GM13976 (cell line): ENCODE results near the gene NR3C2.

ENCODE experiments used
- DNase-seq: peaks from one replicate; pipeline ENCODE4 v3.0.0; 2012; ENCODE audit warnings: low spot score
- in situ Hi-C: fragments of 300-500 bp; cut with MboI; formaldehyde crosslinking; loops from one replicate; pipeline ENCODE4 v1.12.0; 2022; ENCODE audit warnings: low sequenced_read_pairs, mixed read lengths, inconsistent platforms; ENCODE audit not compliant: unreplicated experiment
- TF ChIP-seq, protein P1 (sequence below): IDR thresholded peaks from 2 replicates; pipeline ENCODE4 v1.5.1; 2012; ENCODE audit warnings: borderline replicate concordance, mild to moderate bottlenecking; ENCODE audit not compliant: insufficient read depth; ENCODE audit errors: extremely low read depth, missing control alignments, control extremely low read depth

The NR3C2 gene

DNA sequence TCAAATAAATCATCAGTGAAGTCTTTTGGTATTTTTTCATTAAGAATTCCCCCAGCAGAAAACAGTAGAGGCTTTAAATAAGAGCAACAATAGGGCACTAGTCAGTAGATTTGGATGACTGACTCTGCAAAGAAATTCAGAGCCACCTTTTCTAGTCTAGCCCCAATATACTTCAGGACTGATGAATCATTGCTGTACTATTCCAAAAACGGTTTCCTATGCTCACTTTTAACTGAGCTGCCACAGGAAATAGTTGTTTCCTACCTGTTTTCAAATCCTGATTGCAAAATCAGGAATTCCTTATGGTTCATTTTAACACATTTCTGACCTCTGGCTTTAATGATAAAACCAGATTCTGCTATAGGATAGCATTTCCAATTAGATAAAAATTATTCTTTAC, 171.6 kb downstream of the NR3C2 start:
- TF ChIP-seq, protein P1, sequence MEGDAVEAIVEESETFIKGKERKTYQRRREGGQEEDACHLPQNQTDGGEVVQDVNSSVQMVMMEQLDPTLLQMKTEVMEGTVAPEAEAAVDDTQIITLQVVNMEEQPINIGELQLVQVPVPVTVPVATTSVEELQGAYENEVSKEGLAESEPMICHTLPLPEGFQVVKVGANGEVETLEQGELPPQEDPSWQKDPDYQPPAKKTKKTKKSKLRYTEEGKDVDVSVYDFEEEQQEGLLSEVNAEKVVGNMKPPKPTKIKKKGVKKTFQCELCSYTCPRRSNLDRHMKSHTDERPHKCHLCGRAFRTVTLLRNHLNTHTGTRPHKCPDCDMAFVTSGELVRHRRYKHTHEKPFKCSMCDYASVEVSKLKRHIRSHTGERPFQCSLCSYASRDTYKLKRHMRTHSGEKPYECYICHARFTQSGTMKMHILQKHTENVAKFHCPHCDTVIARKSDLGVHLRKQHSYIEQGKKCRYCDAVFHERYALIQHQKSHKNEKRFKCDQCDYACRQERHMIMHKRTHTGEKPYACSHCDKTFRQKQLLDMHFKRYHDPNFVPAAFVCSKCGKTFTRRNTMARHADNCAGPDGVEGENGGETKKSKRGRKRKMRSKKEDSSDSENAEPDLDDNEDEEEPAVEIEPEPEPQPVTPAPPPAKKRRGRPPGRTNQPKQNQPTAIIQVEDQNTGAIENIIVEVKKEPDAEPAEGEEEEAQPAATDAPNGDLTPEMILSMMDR: no peak
- DNase-seq: no peak
- in situ Hi-C loops: no loop called here

DNA sequence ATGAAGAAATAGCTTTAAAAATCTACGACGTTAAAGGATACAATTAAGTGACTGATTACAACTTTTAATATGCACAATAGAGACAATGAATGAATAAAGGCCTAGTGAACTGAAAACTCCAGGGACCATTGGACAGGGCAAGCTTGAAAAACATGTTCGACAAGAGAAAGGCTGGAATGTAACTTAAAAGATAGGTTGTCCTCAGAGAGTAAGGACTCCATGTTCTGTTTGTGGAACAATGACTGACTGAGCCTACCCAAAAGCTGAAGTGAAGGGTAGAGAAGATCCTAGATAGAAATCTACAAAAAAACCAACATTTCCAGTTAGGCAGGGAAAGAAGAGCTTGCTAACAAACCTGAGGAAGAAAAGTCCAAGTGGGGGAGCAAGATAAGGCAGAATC, 173.4 kb downstream of the NR3C2 start:
- in situ Hi-C loops: no loop called here
- no peak for DNase-seq

DNA sequence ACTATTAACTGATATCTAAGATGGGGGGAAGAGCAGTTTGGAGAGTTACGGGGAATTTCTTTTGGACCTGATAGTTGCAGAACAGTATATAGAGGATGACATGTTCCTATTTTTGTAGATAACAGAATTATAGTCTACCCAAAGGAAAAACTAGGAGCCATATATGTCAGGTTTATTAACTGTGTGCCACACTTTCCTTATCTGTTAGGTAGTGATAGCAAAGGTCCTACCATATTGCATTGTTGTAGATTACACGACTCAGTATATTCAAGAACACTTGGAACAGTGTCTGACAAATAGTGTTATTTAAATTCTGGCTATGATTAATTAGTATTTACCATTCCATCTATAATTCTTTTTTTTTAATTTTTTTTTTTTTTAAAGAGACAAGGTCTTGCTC, 175.3 kb downstream of the NR3C2 start:
- TF ChIP-seq, protein P1: no peak
- no peak for DNase-seq
- in situ Hi-C loops: no loop called here

More for the DNA sequence above, 173.4 kb downstream of the NR3C2 start:
- TF ChIP-seq, protein P1: no peak

DNA sequence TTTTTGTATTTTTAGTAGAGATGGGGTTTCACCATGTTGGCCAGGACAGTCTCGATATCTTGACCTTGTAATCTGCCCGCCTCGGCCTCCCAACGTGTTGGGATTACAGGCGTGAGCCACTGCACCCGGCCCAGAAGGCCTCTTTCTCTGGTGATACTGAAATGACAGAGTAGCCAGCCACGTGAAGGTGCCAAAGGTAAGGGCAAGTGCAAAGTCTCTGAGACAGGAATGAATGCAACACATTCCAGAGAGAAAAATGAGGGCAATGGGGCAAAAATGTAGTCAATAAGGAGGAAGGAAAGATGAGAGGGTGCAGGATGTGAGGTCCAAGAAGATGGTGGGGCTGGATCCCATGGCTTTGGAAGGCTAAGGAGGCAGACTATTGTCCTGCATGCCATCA, 176.0 kb downstream of the NR3C2 start:
- TF ChIP-seq, protein P1: no peak
- in situ Hi-C loops: no loop called here

DNA sequence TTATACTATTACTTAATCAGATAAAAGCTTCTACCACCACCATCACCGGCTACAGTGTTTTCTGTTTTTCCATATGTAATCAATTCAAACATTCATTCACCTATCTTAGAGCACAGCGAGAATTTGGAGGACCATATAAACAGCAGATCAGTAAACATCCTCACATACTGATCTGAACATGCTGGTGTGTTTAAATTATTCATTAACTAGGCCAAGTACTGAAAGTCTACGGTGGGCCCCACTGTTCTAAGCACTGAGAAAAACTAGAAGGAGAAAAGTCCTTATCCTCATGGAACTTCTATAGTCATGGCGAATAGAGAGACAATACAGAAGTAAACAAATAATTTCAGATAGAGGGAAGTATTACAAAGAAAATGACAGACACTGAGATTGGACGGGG, 176.6 kb downstream of the NR3C2 start:
- in situ Hi-C loops: no loop called here
- no peak for DNase-seq
- TF ChIP-seq, protein P1: no peak

More for the DNA sequence above, 176.0 kb downstream of the NR3C2 start:
- DNase-seq: no peak

DNA sequence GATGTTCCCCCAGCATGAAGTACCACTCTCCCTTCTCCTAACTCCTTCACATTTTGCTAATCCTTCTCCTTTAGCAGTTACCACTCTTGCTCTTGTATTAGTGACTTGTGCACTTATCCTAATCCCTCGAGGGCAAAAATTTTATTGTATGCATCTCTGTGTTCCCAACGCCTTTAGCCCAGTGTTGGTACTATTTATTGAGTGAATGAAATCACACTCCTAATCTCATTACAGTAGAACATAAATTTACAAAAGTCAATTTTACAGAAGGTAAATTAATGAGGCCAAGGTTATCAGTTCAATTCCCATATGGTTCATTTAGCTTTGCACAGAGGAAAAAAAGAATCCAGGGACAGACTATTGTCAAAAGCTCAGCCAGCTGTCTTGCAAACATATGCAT, 178.4 kb downstream of the NR3C2 start:
- in situ Hi-C loops: no loop called here
- no peak for DNase-seq
- TF ChIP-seq, protein P1: no peak

DNA sequence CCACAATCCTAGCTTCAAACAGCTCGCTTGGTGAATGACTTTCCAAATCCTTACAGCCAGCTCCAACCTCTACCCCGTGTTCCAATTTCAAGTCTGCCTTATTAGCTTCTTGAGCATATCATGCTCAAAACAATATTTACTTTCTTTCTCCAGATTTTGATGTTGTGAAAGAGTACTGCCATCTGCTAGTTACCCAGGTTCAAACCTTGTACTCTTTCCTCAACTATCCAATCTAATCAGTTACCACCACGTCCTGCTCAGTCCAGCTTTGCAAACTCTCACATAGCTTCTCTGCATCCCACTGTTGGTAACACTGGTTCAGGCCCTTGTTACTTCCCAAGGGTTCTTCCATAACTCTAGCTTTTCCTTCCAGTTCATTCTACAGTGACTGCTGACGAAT, 179.1 kb downstream of the NR3C2 start:
- TF ChIP-seq, protein P1: no peak
- DNase-seq: no peak
- in situ Hi-C loops: no loop called here
